Sigmoid colon (tissue), 7 donors: Measurements from ENCODE around the gene GAPVD1. TPM values are rescaled to one million over a fixed set of nuclear protein-coding genes. Genes with fewer than 3 reads are reported as not detected.
A peak's percentile ranks its signal among the peaks of the same experiment; 100 is the strongest.
"Not testable (repeated sequence)": the region's sequence is repeated elsewhere in the genome, so short reads cannot be mapped to it uniquely, and the experiment has no call there.

ENCODE experiments used
- DNase-seq: peaks from one replicate; pipeline ENCODE4 v3.0.0-alpha.2; 2019
- H3K27ac ChIP-seq, 4 donors: fragments of 200-600 bp; sonication (generic); one replicate each; pipeline ENCODE4 v1.5.1; 2016 to 2019; ENCODE audit warnings: mild to moderate bottlenecking in 1 of 4
- H3K27me3 ChIP-seq, 3 donors: fragments of 200-600 bp; sonication (generic); one replicate each; pipeline ENCODE4 v1.5.1; 2019; ENCODE audit warnings: mild to moderate bottlenecking in 1 of 3
- H3K36me3 ChIP-seq, 4 donors: fragments of 200-600 bp; sonication (generic); one replicate each; pipeline ENCODE4 v1.5.1; 2016 to 2019
- H3K4me1 ChIP-seq, 4 donors: fragments of 200-600 bp; sonication (generic); one replicate each; pipeline ENCODE4 v1.5.1; 2017 to 2019
- H3K4me3 ChIP-seq, 4 donors: fragments of 200-600 bp; sonication (generic); one replicate each; pipeline ENCODE4 v1.5.1; 2017 to 2019; ENCODE audit warnings: mild to moderate bottlenecking in 2 of 4, moderate library complexity in 1 of 4
- H3K9me3 ChIP-seq, 4 donors: fragments of 200-600 bp in 3 of 4; sonication (generic) in 3 of 4; one replicate each; pipeline versions ENCODE4 v1.5.1 to v1.6.1; 2013 to 2019
- EP300 ChIP-seq, 4 donors: sonication (generic); formaldehyde crosslinking; IDR thresholded peaks; one replicate each; pipeline ENCODE4 v1.6.1; 2017; ENCODE audit warnings: antibody characterized with exemption in 4 of 4
- POLR2A ChIP-seq, 2 donors: fragments of 450-650 bp; IDR thresholded peaks; one replicate each; pipeline ENCODE4 v1.6.1; 2016; ENCODE audit warnings: antibody characterized with exemption in 2 of 2, mild to moderate bottlenecking in 2 of 2, moderate library complexity in 2 of 2
- POLR2AphosphoS5 ChIP-seq, 4 donors: sonication (generic); formaldehyde crosslinking; IDR thresholded peaks; one replicate each; pipeline ENCODE4 v1.6.1; 2017; ENCODE audit warnings: antibody characterized with exemption in 4 of 4
- WGBS, 2 donors: extraction: QIAGEN DNeasy Blood & Tissue Kit; methylation state at CpG; one replicate each; pipeline ENCODE4 v1.1.7; 2013; 5-methylcytosine and 5-hydroxymethylcytosine counted together
- intact Hi-C: fragments of 100-400 bp; cut with DNase I; formaldehyde crosslinking; loops from one replicate; pipeline ENCODE4 v1.15.1; 2023
- polyA plus RNA-seq, 3 donors: library from polyadenylated mRNA; stranded (reverse); fragments of 200-250 nt; gene quantifications; one replicate each; pipeline ENCODE4 v1.2.3, GENCODE V29; 2013
- total RNA-seq, 4 donors: library from RNA; depleted of rRNA; stranded (reverse); fragments of >200 nt; gene quantifications; one replicate each; pipeline ENCODE4 v1.1.0, GENCODE V29; 2016
- TF ChIP-seq, protein P1 (sequence below), 4 experiments: fragments of 450-650 bp in 3 of 4; fragments of 200-600 bp in 1 of 4; IDR thresholded peaks; one replicate each; pipeline ENCODE4 v1.5.1; 2016 to 2019; ENCODE audit warnings: antibody characterized with exemption in 4 of 4, mild to moderate bottlenecking in 3 of 4, moderate library complexity in 2 of 4
- donor health status: healthy with polysubstance abuse.
- donor health status: Bipolar disorder and iron deficiency.
- donor health status: healthy.

GAPVD1 gene
- total and polyA plus RNA-seq, 7 donors: 3.0 to 182 (median 44.9) TPM

DNA sequence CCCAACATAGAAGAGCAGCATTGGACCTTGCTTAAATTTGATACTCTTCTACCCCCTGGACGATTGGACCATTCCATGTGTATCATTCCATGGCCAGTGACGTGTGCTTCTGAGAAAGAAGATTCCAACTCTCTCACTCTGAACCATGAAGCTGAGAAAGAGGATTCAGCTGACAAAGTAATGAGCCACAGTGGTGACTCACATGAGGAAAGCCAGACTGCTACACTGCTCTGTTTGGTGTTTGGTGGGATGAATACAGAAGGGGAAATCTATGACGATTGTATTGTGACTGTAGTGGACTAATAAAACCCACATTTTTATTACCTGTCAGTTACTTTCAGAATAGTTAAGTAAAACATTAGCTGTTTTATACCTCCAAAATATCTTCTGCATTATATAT lies 27.9 kb upstream of the GAPVD1 start:
- peaks cover 19 to 82% (median 34%) of the 10 kb centered on the region in 4 donors for H3K36me3 ChIP-seq
- no peak for DNase-seq
- 55 to 71% methylated on average over 3 of the region's 3 CpGs for WGBS, 2 donors
- peak in 3 of 4 donors; percentile 58 to 93 (median 87) for TF ChIP-seq EP300 (IDR thresholded peaks at IDR 0.05)
- TF ChIP-seq POLR2AphosphoS5 (IDR thresholded peaks at IDR 0.05): peak; percentile 53 to 96 (median 86)
- TF ChIP-seq, protein P1, sequence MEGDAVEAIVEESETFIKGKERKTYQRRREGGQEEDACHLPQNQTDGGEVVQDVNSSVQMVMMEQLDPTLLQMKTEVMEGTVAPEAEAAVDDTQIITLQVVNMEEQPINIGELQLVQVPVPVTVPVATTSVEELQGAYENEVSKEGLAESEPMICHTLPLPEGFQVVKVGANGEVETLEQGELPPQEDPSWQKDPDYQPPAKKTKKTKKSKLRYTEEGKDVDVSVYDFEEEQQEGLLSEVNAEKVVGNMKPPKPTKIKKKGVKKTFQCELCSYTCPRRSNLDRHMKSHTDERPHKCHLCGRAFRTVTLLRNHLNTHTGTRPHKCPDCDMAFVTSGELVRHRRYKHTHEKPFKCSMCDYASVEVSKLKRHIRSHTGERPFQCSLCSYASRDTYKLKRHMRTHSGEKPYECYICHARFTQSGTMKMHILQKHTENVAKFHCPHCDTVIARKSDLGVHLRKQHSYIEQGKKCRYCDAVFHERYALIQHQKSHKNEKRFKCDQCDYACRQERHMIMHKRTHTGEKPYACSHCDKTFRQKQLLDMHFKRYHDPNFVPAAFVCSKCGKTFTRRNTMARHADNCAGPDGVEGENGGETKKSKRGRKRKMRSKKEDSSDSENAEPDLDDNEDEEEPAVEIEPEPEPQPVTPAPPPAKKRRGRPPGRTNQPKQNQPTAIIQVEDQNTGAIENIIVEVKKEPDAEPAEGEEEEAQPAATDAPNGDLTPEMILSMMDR (IDR thresholded peaks at IDR 0.05): no peak
- no peak for TF ChIP-seq POLR2A (IDR thresholded peaks at IDR 0.05)
- H3K4me3 ChIP-seq: no peak overlapping the region
- intact Hi-C loops: no loop called here
- peaks cover 0 to 55% (median 51%) of the 10 kb centered on the region in 4 donors for H3K4me1 ChIP-seq
- no peaks in the 10 kb centered on the region for H3K9me3 ChIP-seq
- peak overlapping the region in 3 of 4 donors; percentile 67 to 89 (median 81) for H3K27ac ChIP-seq
- no peaks in the 10 kb centered on the region for H3K27me3 ChIP-seq

DNA sequence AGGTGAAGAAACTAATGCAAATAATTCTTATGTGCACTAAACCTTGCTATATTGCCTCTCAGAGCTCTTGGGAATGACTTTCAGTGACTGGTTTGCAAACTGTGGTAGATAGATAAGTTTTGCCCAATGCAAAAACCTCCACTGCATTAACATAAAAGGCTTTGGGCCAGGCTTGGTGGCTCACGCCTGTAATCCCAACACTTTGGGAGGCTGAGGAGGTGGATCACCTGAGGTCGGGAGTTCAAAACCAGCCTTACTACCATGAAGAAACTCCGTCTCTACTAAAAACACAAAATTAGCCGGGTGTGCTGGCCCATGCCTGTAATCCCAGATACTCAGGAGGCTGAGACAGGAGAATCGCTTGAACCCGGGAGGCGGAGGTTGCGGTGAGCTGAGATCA lies 27.5 kb upstream of the GAPVD1 start:
- intact Hi-C loops, H3K4me3 ChIP-seq, H3K9me3 ChIP-seq, DNase-seq, H3K27me3 ChIP-seq: not testable (repeated sequence)
- Histone ChIP-seq H3K4me1 (peaks cover 0 to 59% (median 55%) of the 10 kb centered on the region in 4 donors), H3K36me3 (peaks cover 23 to 82% (median 38%) of the 10 kb centered on the region in 4 donors), H3K27ac (peak overlapping the region in 3 of 4 donors; percentile 67 to 89 (median 81))
- 92 to 94% methylated on average over 8 of the region's 8 CpGs for WGBS, 2 donors

DNA sequence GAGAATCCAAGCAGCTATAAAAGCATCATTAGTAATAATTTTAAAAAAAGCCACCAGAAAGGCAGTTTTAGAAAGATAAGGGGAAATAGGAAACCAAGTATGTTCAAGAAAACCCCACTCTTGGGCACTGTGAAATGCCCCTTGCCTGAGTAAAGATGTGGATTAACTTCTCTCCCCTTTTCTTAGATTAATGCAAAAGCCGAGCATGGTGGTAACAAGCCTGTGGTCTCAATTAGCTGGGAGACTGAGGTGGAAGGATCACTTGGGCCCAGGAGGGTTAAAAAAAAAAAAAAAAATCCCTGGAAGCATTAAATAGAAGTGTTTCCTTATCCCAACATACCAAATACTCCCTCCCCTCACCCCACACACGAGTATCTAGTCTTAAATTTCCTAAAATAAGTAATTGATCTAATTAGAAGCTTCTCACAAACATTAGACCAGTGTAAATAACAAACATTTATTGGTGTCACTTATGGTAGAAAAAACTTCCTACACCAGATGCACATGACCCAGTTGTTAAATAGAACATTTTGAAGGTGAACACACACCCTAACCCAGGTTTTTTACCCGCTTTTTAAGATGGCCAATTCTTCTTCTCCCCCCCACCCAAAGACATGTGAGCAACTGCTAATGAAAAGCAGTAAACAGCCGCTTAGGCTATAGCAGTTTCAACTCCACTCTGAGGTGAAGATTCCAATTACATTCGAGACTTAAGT lies 25.7 kb upstream of the GAPVD1 start:
- H3K27me3 ChIP-seq: no peaks in the 10 kb centered on the region
- H3K36me3 ChIP-seq: peaks cover 24 to 70% (median 38%) of the 10 kb centered on the region in 4 donors
- TF ChIP-seq EP300 (IDR thresholded peaks at IDR 0.05): no peak
- no peak for TF ChIP-seq POLR2AphosphoS5 (IDR thresholded peaks at IDR 0.05)
- TF ChIP-seq, protein P1 (IDR thresholded peaks at IDR 0.05): no peak
- TF ChIP-seq POLR2A (IDR thresholded peaks at IDR 0.05): no peak
- DNase-seq: no peak
- H3K9me3 ChIP-seq: no peaks in the 10 kb centered on the region
- H3K4me1 ChIP-seq: peaks cover 0 to 71% (median 67%) of the 10 kb centered on the region in 4 donors
- WGBS, 2 donors: 57 to 72% methylated on average over 5 of the region's 5 CpGs
- peak overlapping the region in 2 of 4 donors; percentile 81 to 89 for H3K27ac ChIP-seq
- H3K4me3 ChIP-seq: no peak overlapping the region
- intact Hi-C loops: no loop called here

DNA sequence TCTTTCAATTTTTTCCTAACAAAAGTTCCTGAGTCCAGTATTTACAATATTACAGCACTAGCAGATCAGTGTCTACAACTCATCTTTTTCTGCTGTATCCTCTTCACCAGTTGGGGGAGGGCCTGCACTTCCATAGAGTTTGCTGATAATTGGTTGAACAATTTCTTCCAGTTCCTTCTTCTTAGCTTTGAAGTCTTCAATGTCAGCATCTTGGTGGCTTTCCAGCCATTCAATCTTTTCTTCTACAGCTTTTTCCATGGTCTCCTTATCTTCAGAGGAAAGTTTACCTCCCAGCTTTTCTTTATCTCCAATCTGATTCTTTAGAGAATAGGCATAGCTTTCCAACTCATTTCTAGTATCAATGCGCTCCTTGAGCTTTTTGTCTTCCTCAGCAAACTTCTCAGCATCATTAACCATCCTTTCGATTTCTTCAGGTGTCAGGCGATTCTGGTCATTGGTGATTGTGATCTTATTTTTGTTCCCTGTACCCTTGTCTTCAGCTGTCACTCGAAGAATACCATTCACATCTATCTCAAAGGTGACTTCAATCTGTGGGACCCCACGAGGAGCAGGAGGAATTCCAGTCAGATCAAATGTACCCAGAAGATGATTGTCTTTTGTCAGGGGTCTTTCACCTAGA lies 25.0 kb upstream of the GAPVD1 start:
- H3K27ac ChIP-seq: peak overlapping the region in 2 of 4 donors; percentile 81 to 89
- intact Hi-C loops, H3K9me3 ChIP-seq, H3K27me3 ChIP-seq, DNase-seq, H3K4me3 ChIP-seq: not testable (repeated sequence)
- H3K36me3 ChIP-seq: peaks cover 24 to 64% (median 36%) of the 10 kb centered on the region in 4 donors
- H3K4me1 ChIP-seq: peaks cover 0 to 71% (median 67%) of the 10 kb centered on the region in 4 donors
- 79 to 84% methylated on average over 5 of the region's 5 CpGs for WGBS, 2 donors

DNA sequence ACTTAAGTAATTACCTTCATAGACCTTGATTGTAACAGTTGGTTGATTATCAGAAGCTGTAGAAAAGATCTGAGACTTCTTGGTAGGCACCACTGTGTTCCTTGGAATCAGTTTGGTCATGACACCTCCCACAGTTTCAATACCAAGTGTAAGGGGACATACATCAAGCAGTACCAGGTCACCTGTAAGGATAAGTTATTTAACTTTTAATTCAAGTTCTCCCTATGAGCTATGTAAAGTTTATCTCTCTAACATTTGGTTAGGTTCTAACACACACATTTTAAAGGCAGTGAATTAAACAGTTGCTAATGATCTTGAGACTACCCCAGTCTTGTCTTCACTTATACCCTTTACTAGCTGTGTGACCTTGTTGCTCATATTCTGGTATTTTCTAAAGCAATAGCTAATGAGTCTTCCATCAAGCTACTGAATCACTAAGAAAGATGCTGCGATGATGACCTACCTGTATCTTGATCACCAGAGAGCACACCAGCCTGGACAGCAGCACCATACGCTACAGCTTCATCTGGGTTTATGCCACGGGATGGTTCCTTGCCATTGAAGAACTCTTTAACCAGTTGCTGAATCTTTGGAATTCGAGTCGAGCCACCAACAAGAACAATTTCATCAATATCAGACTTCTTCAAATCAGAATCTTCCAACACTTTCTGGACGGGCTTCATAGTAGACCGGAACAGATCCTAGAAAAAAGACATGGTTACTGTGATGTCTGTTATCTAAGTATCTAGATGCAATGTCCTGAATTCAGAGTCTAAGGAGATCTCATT lies 23.3 kb upstream of the GAPVD1 start:
- no peak for DNase-seq
- peak overlapping the region in 1 of 4 donors; percentile 90 for H3K4me3 ChIP-seq
- no peaks in the 10 kb centered on the region for H3K9me3 ChIP-seq
- 90 to 92% methylated on average over 7 of the region's 7 CpGs for WGBS, 2 donors
- intact Hi-C loops: no loop called here
- H3K4me1 ChIP-seq: peaks cover 0 to 75% (median 73%) of the 10 kb centered on the region in 4 donors
- peaks cover 23 to 56% (median 31%) of the 10 kb centered on the region in 4 donors for H3K36me3 ChIP-seq
- H3K27me3 ChIP-seq: no peaks in the 10 kb centered on the region
- TF ChIP-seq EP300 (IDR thresholded peaks at IDR 0.05) (no peak), POLR2AphosphoS5 (IDR thresholded peaks at IDR 0.05) (no peak), POLR2A (IDR thresholded peaks at IDR 0.05) (no peak)
- TF ChIP-seq, protein P1 (IDR thresholded peaks at IDR 0.05): no peak
- peak overlapping the region in 2 of 4 donors; percentile 99 to 100 for H3K27ac ChIP-seq
